GM12891 (cell line): Measurements from ENCODE around the gene RIPOR3.

Experiments used
- PAX5 ChIP-seq: IDR thresholded peaks from 2 replicates; pipeline ENCODE4 v1.6.1; 2011; ENCODE audit warnings: low read length, moderate library complexity, mild to moderate bottlenecking; ENCODE audit not compliant: insufficient read depth, severe bottlenecking
- POLR2A ChIP-seq: IDR thresholded peaks from 2 replicates; pipeline ENCODE4 v1.6.1; 2011; ENCODE audit warnings: low read depth, low read length, control low read depth
- POLR2AphosphoS5 ChIP-seq: IDR thresholded peaks from 2 replicates; pipeline ENCODE4 v1.6.1; 2011; ENCODE audit warnings: low read depth, low read length, control low read depth
- TAF1 ChIP-seq: IDR thresholded peaks from 2 replicates; pipeline ENCODE4 v1.6.1; 2011; ENCODE audit warnings: low read depth, low read length, control low read depth

DNA sequence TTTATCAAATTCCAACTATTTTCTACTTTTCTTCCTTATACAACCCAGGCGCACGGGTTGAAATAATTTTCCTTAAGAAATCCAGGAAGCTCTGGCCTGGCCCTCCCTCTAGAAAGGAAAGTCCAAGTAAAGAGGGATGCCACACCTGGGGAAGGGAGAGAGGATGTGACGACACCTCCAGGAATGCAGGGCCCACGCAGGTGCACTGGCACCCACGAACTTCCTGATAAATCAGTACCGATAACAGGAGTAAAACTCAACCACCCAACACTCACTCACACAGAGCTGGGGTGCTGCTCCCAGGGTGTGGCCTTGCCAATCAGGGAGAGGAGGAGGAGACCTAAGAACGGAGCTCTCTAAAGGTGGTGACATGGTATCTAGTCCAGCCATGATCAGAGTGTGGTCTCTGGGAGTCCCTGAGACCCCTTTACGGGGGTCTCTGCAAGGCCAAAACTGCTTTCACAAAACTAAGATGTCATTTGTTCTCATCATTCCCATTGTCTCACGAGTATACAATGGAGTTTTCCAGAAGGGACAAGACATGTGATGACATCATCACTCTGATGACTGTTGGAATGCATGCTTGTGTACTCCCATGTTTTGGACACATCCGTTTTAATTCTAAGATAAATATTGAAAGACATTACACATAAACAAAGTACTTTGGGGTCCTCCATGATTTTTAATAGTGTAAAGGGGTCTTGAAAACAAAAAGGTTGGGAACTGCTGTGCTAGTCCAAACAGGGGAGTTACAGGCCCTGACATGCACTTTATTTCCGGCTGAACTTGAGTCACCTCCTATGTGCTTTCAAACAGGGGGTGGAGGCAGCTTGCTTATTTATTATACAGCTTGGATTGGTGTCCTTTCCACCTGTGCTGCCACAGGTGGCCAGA lies 37.9 kb upstream of the RIPOR3 start:
- TF ChIP-seq POLR2A (no peak), POLR2AphosphoS5 (no peak), TAF1 (no peak), PAX5 (no peak)
